Measurements from ENCODE around the gene ZNF529. TPM values are rescaled to one million over a fixed set of nuclear protein-coding genes. Genes with fewer than 3 reads are reported as not detected.
A peak's percentile ranks its signal among the peaks of the same experiment; 100 is the strongest.
"Not testable (repeated sequence)": the region's sequence is repeated elsewhere in the genome, so short reads cannot be mapped to it uniquely, and the experiment has no call there.

The ZNF529 gene
- 23.6 TPM for total RNA-seq

DNA sequence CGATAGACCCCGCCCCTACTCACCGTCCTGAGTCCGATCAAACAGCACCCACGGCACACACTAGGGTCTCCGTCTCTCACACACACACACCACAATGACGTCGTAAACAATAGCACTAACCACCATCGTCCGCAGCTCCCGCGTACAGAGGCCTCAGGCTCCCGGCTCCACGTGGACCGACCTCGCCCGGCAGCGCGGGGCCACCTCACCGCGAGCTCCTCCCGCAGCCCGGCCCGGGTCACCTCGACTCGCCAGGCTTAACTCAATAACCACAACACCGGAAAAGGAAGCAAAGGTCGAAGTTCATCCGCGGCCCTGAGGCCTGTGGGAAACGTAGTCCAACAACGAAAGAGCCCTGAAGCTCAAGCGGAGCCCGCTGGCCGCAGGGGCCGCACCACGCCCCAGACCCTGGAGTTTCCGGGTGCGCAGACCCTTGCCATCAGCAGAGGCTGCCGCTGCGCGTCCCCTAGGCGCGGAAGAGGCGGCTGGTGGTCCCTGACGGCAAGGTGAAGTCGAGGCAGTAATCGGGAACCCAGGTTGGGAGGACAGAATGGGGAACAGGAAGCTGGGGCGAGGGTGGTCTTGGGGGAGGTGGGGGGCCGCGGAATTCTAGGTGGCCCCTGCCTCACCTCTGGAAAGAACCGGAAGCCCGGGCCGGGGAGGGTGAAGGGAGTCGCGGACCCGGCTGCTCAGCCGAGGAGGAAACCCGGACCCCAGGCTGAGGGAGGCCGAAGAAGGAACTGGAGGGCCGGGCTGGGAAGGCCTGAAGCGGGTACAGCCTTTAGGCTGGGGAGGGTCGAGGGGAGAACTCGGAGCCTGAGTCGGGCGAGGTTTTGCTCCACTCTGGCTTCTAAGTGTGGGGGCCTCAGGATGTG, at the start of gene ZNF529:
Gene ZNF529, minus strand, starts transcription at position 273 of the 875 bp plus-strand sequence. CDS start 946 bp downstream, outside the sequence.
- Histone ChIP-seq H3K9me3 (ENCODE audit: low read depth, low read length) (no peaks in the 10 kb centered on the region), H3K4me3 (ENCODE audit: low read length) (peak within 1 kb of the TSS; percentile 79), H3K4me1 (ENCODE audit: insufficient read depth, low read length) (peaks cover 16% of the 10 kb centered on the region), H3K27me3 (ENCODE audit: insufficient read depth, low read length) (no peaks in the 10 kb centered on the region)

DNA sequence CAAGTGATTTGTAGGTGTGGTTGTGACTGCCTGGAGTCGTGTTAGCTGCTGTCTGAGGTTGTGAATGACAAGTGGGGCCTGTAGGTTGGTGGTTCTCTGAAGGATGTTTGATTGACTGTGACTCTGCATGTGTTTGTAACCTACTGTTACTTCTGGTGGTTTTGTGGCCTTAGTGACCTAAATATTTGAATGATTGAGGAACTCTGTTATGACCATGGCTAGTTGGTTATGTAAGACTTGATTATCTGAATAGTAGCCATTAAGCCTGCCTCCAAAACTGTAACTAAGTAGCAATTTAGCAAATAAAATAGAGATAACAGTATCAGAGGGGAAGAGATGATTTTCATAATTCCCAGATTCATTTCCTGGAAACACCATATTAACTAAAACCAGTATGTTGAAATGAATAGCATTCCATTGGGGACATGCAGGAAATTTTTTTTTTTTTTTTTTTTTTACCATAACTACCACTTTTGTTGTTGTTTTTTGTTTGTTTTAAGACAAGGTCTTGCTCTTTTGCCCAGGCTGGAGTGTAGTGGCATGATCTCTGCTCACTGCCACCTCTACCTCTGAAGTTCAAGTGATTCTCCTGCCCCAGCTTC, 32.9 kb upstream of the ZNF529 start:
- Histone ChIP-seq H3K9me3 (ENCODE audit: low read depth, low read length) (no peaks in the 10 kb centered on the region), H3K27me3 (ENCODE audit: insufficient read depth, low read length) (no peaks in the 10 kb centered on the region), H3K4me1 (ENCODE audit: insufficient read depth, low read length) (peaks cover 12% of the 10 kb centered on the region), H3K4me3 (ENCODE audit: low read length) (peak overlapping the region; percentile 59)

DNA sequence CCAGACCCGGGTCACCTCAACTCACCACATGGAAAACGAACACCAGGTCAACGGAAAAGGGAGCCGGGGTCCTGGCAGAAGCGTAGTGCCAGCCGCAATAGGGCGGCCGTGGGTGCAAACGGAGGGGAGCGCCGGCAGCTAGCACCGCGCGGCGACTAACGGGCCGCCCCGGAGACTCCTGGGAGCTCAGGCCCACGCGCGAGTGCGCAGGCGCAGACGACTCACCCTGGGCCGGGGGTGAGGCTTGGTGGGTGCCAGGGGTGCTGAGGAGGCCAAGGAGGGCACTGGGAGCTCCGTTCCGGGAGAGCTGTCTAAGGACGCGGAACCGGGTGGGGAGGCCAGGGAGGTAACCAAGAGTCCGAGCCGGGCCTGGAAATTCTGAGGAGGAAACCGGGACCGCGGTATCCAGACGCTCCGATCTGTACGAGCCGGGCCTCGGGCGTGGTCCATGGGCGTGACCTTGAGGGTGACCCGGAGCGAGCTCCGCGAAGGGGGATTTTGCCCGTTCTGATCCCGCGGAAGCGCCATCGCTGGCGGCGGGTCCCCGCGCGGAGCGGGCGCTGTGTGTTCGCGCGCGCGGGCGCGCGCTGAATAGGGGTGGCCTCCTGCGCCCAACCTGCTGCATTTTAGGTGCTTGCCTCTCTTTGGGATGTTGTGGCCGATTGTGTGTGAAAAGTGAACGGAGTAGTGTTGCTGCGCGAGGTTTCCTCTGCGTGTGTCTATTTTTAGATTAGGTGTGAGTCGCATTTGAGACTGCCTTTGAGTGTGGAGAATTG, 32.2 kb upstream of the ZNF529 start, which contains the start of gene ZNF382:
Gene ZNF382, plus strand, starts transcription at position 213 of the 776 bp plus-strand sequence. CDS start 4,602 bp downstream, outside the sequence.
- peaks cover 12% of the 10 kb centered on the region for H3K4me1 ChIP-seq (ENCODE audit: insufficient read depth, low read length)
- peak within 1 kb of the TSS; percentile 59 for H3K4me3 ChIP-seq (ENCODE audit: low read length)
- H3K27me3 ChIP-seq (ENCODE audit: insufficient read depth, low read length): no peaks in the 10 kb centered on the region
- no peaks in the 10 kb centered on the region for H3K9me3 ChIP-seq (ENCODE audit: low read depth, low read length)

DNA sequence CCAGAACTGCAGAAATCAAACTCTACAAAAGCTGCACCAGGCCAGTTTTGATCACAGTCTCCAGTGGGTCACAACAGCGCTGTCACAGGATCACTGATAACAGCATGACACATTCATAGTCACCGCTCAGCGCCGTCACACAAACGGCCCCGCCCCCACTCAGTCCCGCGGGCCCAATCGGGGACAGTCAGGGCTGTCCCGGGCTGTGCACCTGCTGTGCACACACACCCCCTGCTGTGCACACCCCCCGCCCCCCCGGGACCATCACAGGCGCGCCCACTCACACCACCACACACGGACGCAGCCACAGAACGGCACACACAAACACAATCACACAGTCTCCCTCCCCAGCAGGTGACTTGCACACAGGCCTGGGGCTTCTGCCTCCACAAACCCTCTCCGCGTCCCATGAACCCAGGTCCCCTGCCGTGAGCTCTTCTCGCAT, 31.6 kb upstream of the ZNF529 start:
- Histone ChIP-seq H3K9me3 (ENCODE audit: low read depth, low read length) (no peaks in the 10 kb centered on the region), H3K4me3 (ENCODE audit: low read length) (peak overlapping the region; percentile 59), H3K27me3 (ENCODE audit: insufficient read depth, low read length) (no peaks in the 10 kb centered on the region), H3K4me1 (ENCODE audit: insufficient read depth, low read length) (peaks cover 12% of the 10 kb centered on the region)

DNA sequence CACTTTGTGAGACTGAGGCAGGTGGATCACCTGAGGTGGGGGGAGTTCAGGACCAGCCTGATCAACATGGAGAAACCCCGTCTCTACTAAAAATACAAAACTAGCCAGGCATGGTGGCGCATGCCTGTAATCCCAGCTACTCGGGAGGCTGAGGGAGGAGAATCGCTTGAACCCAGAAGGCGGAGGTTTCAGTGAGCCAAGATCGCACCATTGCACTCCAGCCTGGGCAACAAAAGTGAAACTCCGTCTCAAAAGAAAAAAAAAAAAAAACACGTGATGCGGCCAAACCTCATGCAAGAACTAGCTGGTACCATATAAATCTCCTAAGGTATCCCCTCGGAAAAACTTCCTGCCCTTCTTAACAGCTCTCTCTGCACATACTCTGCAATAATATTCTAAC, 29.6 kb upstream of the ZNF529 start:
- H3K9me3 ChIP-seq (ENCODE audit: low read depth, low read length); H3K27me3 ChIP-seq (ENCODE audit: insufficient read depth, low read length); H3K4me3 ChIP-seq (ENCODE audit: low read length): not testable (repeated sequence)
- H3K4me1 ChIP-seq (ENCODE audit: insufficient read depth, low read length): peaks cover 12% of the 10 kb centered on the region

DNA sequence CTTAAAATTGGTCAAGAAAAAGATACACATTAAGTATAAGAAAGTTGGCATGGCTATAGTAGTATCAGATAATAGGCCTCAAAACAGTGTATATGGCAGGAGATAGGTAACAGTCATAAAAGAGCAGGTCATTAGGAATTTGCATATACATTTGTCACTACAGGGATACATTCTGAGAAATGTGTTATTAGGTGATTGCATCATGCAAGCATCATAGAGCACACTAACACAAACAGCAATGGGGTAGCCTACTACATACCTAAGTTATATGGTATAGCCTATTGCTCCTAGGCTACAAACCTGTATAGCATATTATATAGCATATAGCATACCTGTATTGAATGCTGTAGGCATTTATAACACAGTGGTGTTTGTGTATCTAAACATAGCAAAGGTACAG, 6.2 kb upstream of the ZNF529 start:
- Histone ChIP-seq H3K4me3 (ENCODE audit: low read length) (no peak overlapping the region), H3K27me3 (ENCODE audit: insufficient read depth, low read length) (no peaks in the 10 kb centered on the region), H3K4me1 (ENCODE audit: insufficient read depth, low read length) (peaks cover 3% of the 10 kb centered on the region), H3K9me3 (ENCODE audit: low read depth, low read length) (peaks cover 21% of the 10 kb centered on the region)

DNA sequence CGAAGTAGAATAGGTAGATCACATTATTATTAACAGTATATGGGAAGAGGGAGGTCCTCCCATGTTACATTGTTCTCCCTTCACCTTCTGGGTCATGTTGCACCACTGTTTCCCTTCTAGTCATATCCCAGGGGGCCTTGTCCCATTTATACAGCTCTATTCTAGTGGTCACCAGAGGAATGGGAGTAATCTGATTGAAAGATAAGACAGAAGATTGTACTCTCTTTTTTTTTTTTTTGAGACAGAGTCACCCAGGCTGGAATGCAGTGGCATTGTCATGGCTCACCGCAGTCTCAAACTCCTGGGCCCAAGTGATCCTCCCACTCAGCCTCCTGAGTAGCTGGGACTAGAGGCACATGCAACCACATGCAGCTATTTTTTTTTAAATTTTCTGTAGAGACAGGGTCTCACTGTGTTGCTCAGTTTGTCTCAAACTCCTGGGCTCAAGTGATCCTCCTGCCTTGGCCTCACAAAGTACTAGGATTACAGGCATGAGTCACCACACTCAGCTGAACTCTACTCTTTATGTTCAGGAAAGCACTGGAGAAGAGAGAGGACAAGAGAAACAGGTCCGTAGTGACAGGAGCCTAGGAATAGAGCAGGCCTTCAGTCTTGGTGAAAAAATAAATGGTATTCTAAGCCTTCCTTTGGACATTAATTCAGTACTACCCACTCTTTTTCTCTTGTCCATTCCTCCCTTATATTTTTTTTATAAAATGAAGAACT, 4.3 kb upstream of the ZNF529 start:
- H3K4me3 ChIP-seq (ENCODE audit: low read length): no peak overlapping the region
- H3K27me3 ChIP-seq (ENCODE audit: insufficient read depth, low read length): no peaks in the 10 kb centered on the region
- H3K4me1 ChIP-seq (ENCODE audit: insufficient read depth, low read length): peaks cover 11% of the 10 kb centered on the region
- H3K9me3 ChIP-seq (ENCODE audit: low read depth, low read length): peaks cover 21% of the 10 kb centered on the region

DNA sequence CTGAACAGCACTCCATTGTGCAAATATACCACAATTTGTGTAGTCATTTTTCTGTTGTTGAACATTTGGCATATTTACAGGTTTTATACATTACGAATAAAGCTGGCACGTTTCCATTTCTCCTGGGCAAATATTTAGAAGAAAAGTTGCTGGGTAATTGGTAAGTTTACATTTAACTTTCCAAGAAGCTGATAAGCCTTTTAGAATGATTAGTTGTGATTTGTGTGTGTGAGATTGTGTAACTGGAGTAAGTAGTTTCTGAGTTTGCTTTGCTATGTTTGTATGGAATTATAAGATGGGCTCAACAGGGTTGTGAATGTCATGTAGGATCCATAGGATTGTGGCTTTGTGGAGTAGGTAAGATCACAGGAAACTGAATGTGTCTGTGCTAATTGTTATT, 1.6 kb upstream of the ZNF529 start:
- H3K27me3 ChIP-seq (ENCODE audit: insufficient read depth, low read length): no peaks in the 10 kb centered on the region
- H3K4me1 ChIP-seq (ENCODE audit: insufficient read depth, low read length): peaks cover 16% of the 10 kb centered on the region
- no peak overlapping the region for H3K4me3 ChIP-seq (ENCODE audit: low read length)
- no peaks in the 10 kb centered on the region for H3K9me3 ChIP-seq (ENCODE audit: low read depth, low read length)

DNA sequence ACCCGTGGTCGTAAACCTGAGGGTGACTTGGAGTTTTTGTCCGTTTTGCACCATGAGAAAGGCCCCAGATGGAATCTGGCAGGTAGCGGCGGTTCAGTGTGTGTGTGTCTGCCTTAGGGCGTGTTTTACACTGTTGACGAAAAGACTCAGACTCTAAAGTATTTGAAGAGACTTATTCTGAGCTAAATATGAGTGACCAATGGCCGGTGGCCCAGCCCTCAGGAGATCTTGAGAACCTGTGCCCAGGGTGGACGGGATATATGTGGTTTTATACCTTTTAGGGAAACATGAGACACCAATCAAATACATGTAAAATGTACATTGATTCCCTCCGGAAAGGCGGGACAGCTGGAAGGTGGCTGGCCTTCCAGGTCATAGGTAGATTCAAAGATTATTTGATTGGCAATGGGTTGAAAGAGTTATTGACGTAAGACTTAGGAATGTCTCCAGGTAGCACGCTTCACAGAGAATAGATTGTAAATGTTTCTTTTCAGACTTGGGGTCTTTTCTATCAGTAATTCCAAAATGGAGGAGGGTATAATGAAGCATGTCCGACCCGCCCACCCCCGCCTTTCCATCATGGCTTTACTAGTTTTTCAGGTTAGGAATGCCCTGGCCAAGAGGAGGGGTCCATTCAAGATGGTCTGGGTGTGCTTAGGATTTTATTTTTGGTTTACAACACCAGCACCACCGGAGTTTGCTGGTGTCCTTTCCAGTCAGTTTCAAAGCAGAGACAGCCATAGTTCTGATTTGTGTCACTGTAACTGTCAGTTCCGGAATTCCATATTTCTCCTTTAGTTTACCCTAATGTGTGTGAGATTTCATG, 1.0 kb upstream of the ZNF529 start:
- H3K4me1 ChIP-seq (ENCODE audit: insufficient read depth, low read length): peaks cover 16% of the 10 kb centered on the region
- no peaks in the 10 kb centered on the region for H3K27me3 ChIP-seq (ENCODE audit: insufficient read depth, low read length)
- H3K4me3 ChIP-seq (ENCODE audit: low read length): peak overlapping the region; percentile 79
- H3K9me3 ChIP-seq (ENCODE audit: low read depth, low read length): no peaks in the 10 kb centered on the region

DNA sequence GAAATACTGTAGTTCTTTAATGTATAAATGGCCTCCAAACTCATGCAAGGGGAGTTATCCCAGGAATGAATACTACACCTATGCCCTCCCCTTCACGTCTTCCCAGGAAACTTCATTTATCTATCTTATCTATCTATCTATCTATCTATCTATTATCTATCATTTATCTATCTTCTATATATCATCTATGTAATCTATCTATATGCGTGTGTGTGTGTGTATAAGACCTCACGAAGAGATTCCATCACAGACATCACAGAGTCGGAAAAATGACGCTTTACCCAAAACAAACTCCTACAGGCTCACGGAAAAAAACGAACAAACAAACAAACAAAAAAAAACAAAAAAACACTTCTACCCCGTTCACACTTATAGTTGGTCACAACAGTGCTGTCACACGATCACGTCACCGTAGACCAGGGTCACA, 486 bp downstream of the ZNF529 start:
- H3K4me1 ChIP-seq (ENCODE audit: insufficient read depth, low read length): peaks cover 16% of the 10 kb centered on the region
- H3K4me3 ChIP-seq (ENCODE audit: low read length): peak overlapping the region; percentile 79
- H3K27me3 ChIP-seq (ENCODE audit: insufficient read depth, low read length): no peaks in the 10 kb centered on the region
- H3K9me3 ChIP-seq (ENCODE audit: low read depth, low read length): no peaks in the 10 kb centered on the region

DNA sequence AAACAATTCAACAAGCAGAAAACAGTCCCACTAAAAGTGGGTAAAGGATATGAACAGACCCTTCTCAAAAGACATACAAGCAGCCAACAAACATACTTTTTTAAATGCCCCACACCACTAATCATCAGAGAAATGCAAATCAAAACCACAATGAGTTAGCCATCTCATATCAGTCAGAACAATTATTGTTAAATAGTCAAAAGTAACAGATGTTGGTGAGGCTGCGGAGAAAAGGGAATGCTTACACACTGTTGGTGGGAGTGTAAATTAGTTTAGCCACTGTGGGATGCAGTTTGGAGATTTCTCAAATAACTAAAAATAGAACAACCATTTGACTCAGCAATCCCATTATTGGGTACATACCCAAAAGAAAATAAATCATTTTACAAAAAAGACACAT, 8.7 kb downstream of the ZNF529 start:
- Histone ChIP-seq H3K9me3 (ENCODE audit: low read depth, low read length) (peaks cover 51% of the 10 kb centered on the region), H3K27me3 (ENCODE audit: insufficient read depth, low read length) (no peaks in the 10 kb centered on the region), H3K4me1 (ENCODE audit: insufficient read depth, low read length) (no peaks in the 10 kb centered on the region), H3K4me3 (ENCODE audit: low read length) (no peak overlapping the region)

DNA sequence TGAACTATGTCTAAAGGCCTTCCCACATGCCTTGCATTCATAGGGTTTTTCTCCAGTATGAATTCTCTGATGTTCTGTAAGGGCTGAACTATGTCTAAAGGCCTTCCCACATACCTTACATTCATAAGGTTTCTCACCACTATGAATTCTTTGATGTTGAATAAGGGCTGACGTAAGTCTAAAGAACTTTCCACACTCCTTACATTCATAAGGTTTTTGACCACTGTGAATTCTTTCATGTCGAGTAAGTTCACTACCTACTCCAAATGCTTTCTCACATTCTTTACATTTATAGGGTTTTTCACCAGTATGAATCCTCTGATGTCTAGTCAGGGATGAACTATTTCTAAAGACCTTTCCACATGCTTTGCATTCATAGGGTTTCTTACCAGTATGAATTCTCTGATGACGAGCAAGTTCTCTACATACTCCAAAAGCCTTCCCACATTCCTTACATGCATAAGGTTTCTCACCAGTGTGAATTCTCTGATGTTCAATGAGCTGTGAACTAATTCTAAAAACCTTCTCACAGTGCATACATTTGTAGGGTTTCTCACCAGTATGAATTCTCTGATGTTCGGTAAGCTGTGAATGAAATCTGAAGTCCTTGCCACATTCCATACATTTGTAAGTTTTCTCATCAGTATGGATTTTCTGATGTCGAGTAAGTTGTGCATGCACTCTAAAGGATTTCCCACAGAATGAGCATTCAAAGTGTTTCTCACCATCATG, 25.9 kb downstream of the ZNF529 start:
- H3K9me3 ChIP-seq (ENCODE audit: low read depth, low read length): peaks cover 98% of the 10 kb centered on the region
- no peaks in the 10 kb centered on the region for H3K27me3 ChIP-seq (ENCODE audit: insufficient read depth, low read length)
- no peaks in the 10 kb centered on the region for H3K4me1 ChIP-seq (ENCODE audit: insufficient read depth, low read length)
- no peak overlapping the region for H3K4me3 ChIP-seq (ENCODE audit: low read length)

DNA sequence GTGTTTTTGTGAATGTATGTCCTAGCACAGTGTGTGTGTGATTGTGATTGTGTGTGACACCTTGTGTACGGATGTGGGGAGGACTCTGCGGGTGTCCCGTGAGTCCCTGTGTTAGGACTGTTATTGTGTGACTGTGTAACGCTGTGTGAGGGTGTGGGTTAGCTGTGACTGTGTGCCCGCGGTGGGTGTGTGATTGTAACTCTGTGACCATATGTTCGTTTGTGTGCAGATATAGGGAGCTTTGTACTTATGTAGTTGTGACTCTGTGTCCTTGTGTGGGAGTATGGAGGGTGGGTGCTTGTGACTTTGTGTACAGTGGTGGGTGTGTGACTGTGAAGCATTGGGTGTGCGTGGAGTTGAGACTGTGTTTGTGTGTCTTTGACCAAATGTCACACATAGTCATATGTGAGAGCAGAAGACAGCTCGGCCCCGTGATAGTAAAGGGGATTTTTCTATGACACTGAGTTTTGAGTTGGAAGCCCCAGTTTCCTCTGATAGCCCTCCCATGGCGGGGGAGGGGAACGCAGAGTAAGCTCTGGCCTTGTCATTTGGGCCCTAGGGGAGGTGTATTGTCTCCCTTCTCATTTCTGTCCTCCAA, 44.1 kb downstream of the ZNF529 start:
- peak overlapping the region; percentile 60 for H3K4me3 ChIP-seq (ENCODE audit: low read length)
- H3K9me3 ChIP-seq (ENCODE audit: low read depth, low read length): peaks cover 19% of the 10 kb centered on the region

More for the DNA sequence above, 44.1 kb downstream of the ZNF529 start:
- H3K27me3 ChIP-seq (ENCODE audit: insufficient read depth, low read length): no peaks in the 10 kb centered on the region
- H3K4me1 ChIP-seq (ENCODE audit: insufficient read depth, low read length): peaks cover 17% of the 10 kb centered on the region

Data from mononuclear cell (primary cell).